Suprapubic skin (tissue), 3 donors: ENCODE data around the gene EVX1.

ENCODE experiments used
- CTCF ChIP-seq, 2 donors: fragments of 200-600 bp in 1 of 2; fragments of 450-650 bp in 1 of 2; sonication (generic) in 1 of 2; IDR thresholded peaks; one replicate each; pipeline ENCODE4 v1.5.1; 2016 to 2019; ENCODE audit warnings: antibody characterized with exemption in 2 of 2, mild to moderate bottlenecking in 1 of 2, moderate library complexity in 1 of 2
- POLR2A ChIP-seq, 2 donors: fragments of 450-650 bp; IDR thresholded peaks; one replicate each; pipeline ENCODE4 v1.6.1; 2017; ENCODE audit warnings: antibody characterized with exemption in 2 of 2, mild to moderate bottlenecking in 2 of 2, moderate library complexity in 2 of 2

- TF ChIP-seq POLR2A (IDR thresholded peaks at IDR 0.05) (no peak), CTCF (IDR thresholded peaks at IDR 0.05) (no peak)
Observed at GRCh38 chr7:27254625-27255024, 12.0 kb downstream of the EVX1 start.
